ENCODE data around the gene SLC1A5. TPM values are rescaled to one million over a fixed set of nuclear protein-coding genes. Genes with fewer than 3 reads are reported as not detected.

Gene SLC1A5
- total RNA-seq, 1 experiment from 2014 or later: 104 TPM

- peaks cover 7% of the 10 kb centered on the region for H3K36me3 ChIP-seq (ENCODE audit: control insufficient read depth, insufficient read depth, low read length)
- CTCF ChIA-PET: no interaction called here
- no peaks in the 10 kb centered on the region for H3K4me1 ChIP-seq (ENCODE audit: control insufficient read depth, insufficient read depth, low read length)
Measured at GRCh38 chr19:46733690-46734292, 54.6 kb downstream of the SLC1A5 start.

DNA sequence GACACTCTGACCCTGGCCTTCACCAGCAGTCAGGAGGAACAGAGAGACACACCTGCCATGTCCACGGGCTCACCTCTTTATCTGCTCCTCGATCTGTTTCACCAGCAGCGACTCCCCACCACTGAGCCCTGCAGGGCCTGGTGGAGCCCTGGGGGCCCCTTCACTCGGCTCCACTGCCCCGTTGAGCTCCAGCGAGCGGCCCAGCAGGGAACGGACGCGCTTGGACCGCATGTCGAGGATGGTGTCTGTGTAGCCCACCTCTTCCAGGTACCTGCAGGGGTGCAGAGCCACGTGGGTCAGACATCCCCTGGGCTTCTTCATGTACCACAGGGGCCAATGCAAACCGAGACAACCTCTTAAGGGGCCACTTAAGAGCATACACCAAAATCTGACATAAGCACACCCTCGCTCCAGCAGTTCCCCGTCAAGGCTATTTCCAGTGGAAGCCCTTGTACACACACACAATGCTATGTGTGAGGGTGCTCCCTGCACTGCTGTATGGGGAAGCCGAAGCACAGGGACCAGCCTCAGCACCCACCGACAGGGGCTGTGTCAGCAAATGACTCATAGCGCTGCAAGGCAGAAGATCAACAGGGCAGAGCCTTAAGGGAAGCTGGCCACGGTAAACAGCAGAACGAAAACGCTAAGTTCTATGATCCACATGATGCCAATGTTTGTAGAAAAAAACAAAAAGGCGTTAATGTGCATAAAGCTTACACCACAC lies 55.3 kb downstream of the SLC1A5 start:
- Histone ChIP-seq H3K27me3 (ENCODE audit: control insufficient read depth, insufficient read depth, low read length) (no peaks in the 10 kb centered on the region), H3K9me3 (ENCODE audit: control insufficient read depth, insufficient read depth, low read depth, low read length) (no peaks in the 10 kb centered on the region), H3K36me3 (ENCODE audit: control insufficient read depth, insufficient read depth, low read length) (peaks cover 7% of the 10 kb centered on the region), H3K4me3 (ENCODE audit: low read depth in 2 of 2, low read length in 2 of 2) (no peak overlapping the region), H3K4me1 (ENCODE audit: control insufficient read depth, insufficient read depth, low read length) (no peaks in the 10 kb centered on the region), H3K27ac (ENCODE audit: low read length) (no peak overlapping the region)
- intact Hi-C loops (cut with micrococcal nuclease; ENCODE audit: unreplicated experiment): no loop called here
- in situ Hi-C loops (cut with HindIII; ENCODE audit: low pct_unique_long_range_greater_than_20kb, low sequenced_read_pairs): no loop called here
- ChIA-PET CTCF (no interaction called here), POLR2A (no interaction called here)
- no peak for DNase-seq (ENCODE audit: low read depth, low spot score)
- no peak for ATAC-seq
- BruUV-seq (replicated peaks): no TSS peak
- TF ChIP-seq REST (IDR thresholded peaks at IDR 0.05; ENCODE audit: insufficient read depth in 1 of 2, low read depth in 2 of 2, low read length in 1 of 2): no peak

More at GRCh38 chr19:46733690-46734292, 54.6 kb downstream of the SLC1A5 start:
- Histone ChIP-seq H3K27me3 (ENCODE audit: control insufficient read depth, insufficient read depth, low read length) (no peaks in the 10 kb centered on the region), H3K9me3 (ENCODE audit: control insufficient read depth, insufficient read depth, low read depth, low read length) (no peaks in the 10 kb centered on the region), H3K27ac (ENCODE audit: low read length) (no peak overlapping the region), H3K4me3 (ENCODE audit: low read depth in 2 of 2, low read length in 2 of 2) (no peak overlapping the region)
- in situ Hi-C loops (cut with HindIII; ENCODE audit: low pct_unique_long_range_greater_than_20kb, low sequenced_read_pairs): no loop called here
- TF ChIP-seq POLR2AphosphoS5 (IDR thresholded peaks at IDR 0.05; ENCODE audit: low read depth, low read length) (no peak), TCF7L2 (IDR thresholded peaks at IDR 0.05; ENCODE audit: low read depth, low read length) (no peak), REST (IDR thresholded peaks at IDR 0.05; ENCODE audit: insufficient read depth in 1 of 2, low read depth in 2 of 2, low read length in 1 of 2) (no peak), SIN3A (IDR thresholded peaks at IDR 0.05; ENCODE audit: borderline replicate concordance, insufficient read depth, low read depth, low read length) (no peak)
- TF ChIP-seq, protein P1, sequence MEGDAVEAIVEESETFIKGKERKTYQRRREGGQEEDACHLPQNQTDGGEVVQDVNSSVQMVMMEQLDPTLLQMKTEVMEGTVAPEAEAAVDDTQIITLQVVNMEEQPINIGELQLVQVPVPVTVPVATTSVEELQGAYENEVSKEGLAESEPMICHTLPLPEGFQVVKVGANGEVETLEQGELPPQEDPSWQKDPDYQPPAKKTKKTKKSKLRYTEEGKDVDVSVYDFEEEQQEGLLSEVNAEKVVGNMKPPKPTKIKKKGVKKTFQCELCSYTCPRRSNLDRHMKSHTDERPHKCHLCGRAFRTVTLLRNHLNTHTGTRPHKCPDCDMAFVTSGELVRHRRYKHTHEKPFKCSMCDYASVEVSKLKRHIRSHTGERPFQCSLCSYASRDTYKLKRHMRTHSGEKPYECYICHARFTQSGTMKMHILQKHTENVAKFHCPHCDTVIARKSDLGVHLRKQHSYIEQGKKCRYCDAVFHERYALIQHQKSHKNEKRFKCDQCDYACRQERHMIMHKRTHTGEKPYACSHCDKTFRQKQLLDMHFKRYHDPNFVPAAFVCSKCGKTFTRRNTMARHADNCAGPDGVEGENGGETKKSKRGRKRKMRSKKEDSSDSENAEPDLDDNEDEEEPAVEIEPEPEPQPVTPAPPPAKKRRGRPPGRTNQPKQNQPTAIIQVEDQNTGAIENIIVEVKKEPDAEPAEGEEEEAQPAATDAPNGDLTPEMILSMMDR (IDR thresholded peaks at IDR 0.05): no peak
- POLR2A ChIA-PET: no interaction called here
- BruUV-seq (replicated peaks): TSS peak; percentile 57
- intact Hi-C loops (cut with micrococcal nuclease; ENCODE audit: unreplicated experiment): no loop called here
- ATAC-seq (no peak), DNase-seq (ENCODE audit: low read depth, low spot score) (no peak)

Measured in Panc1 (cell line).